GM12891 (cell line): ENCODE results near the gene MYH15.

Experiments
- DNase-seq: peaks from one replicate; pipeline ENCODE4 v3.0.0; 2011; ENCODE audit warnings: low spot score; ENCODE audit not compliant: insufficient read length
- FAIRE-seq: peaks from 2 replicates; lab custom pipeline; 2011; peaks lifted over from hg19 to GRCh38; lab: Jason Lieb, UNC
- PAX5 ChIP-seq: IDR thresholded peaks from 2 replicates; pipeline ENCODE4 v1.6.1; 2011; ENCODE audit warnings: low read length, moderate library complexity, mild to moderate bottlenecking; ENCODE audit not compliant: insufficient read depth, severe bottlenecking
- POLR2A ChIP-seq: IDR thresholded peaks from 2 replicates; pipeline ENCODE4 v1.6.1; 2011; ENCODE audit warnings: low read depth, low read length, control low read depth
- POLR2AphosphoS5 ChIP-seq: IDR thresholded peaks from 2 replicates; pipeline ENCODE4 v1.6.1; 2011; ENCODE audit warnings: low read depth, low read length, control low read depth
- POU2F2 ChIP-seq: IDR thresholded peaks from 2 replicates; pipeline ENCODE4 v1.6.1; 2011; ENCODE audit warnings: low read depth, mild to moderate bottlenecking, control low read depth, low read length, moderate library complexity
- SPI1 ChIP-seq: IDR thresholded peaks from 2 replicates; pipeline ENCODE4 v1.6.1; 2011; ENCODE audit warnings: low read depth, low read length, control low read depth
- TAF1 ChIP-seq: IDR thresholded peaks from 2 replicates; pipeline ENCODE4 v1.6.1; 2011; ENCODE audit warnings: low read depth, low read length, control low read depth

The MYH15 gene

DNA sequence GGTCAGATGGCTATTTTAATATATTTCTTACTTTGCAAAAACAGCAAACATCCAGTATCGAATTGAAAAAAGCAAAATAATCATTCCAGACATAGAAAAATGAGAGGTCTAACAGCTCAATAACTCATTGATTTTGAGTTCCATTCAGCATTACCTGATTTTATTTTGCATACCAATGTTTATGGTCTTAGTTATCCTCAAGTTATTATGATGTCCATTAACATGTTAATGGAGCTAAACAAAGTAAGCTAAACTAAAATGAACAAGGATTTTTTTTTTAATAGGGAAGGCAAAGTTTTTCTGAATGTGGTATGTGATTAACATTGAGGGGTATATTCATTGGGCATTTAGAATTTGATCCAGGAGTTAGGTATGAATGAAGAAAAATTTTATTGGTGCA is 13.1 kb downstream of the MYH15 start:
- FAIRE-seq (no peak), DNase-seq (no peak)
- TF ChIP-seq PAX5 (no peak), POLR2AphosphoS5 (no peak), POLR2A (no peak), POU2F2 (no peak), TAF1 (no peak), SPI1 (no peak)

DNA sequence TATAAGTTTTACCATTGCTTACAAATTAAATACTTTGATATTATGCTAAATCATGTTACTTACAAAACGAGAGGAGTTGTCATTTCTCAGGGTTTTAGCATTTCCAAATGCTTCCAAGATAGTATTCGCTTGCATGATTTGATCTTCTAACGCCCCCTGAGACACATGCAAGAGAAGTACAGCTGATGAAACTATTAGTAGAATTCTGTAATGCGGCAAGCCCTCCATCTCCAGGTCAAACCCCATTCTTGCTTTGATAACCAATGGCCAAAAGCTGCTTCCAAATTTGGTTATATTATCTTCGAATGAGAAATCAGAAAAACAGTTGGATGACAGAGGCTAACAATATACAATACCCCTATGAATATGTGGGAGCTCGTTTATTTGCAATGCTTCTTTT is 14.7 kb downstream of the MYH15 start:
- TF ChIP-seq POLR2AphosphoS5 (no peak), POLR2A (no peak), POU2F2 (no peak), PAX5 (no peak), SPI1 (no peak), TAF1 (no peak)
- FAIRE-seq (no peak), DNase-seq (no peak)

DNA sequence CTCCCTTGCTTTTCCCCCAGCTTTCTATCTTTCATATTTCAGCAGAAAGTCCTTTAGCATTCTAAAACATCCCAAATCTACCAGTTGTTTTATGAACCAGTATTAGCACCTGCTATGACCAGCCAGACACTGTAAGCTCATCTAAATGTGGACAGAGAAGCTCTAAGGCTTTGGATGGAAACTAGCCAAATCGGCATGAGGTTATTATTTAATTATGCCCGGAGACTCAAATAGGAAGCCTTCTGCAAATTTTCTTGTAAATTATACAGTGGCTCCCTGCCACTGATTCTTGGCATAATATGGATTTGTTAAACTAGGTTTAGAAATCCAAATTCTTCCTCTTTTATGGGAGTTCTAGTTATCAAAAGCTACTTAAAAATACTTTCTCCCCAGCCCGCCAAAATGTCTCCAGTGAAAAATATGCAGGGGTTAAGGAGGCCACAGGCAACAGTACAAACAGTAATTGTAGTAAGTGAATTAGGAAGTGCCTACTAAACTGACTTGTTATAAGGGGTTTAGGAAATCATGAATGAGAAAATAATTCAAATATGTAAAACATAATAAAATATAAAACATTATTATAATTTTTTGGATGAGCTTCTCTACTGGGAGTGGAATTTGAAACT is 15.4 kb downstream of the MYH15 start:
- TF ChIP-seq SPI1 = no peak
- TF ChIP-seq POLR2A = no peak
- TF ChIP-seq TAF1 = no peak
- no peak for TF ChIP-seq PAX5
- no peak for TF ChIP-seq POLR2AphosphoS5
- TF ChIP-seq POU2F2 = no peak
- no peak for FAIRE-seq
- no peak for DNase-seq

DNA sequence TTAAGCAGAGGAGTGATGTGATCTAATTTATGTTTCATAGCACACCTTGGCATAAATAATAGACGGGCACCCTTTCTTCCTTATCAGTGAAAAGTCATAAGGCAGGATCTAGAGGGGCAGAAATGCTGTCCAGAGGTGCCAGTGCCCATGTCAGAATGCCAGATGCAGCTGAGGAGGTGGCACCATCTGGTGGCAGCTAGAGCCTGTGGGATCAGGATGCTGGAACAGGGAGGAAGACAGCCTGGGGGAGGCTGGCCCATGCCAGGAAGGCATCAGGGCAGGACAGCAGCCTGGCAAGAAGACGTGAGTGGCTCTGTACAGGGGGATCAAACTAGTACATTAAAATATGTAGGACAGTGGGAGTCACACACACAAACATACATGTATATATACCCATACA is 16.5 kb downstream of the MYH15 start:
- no peak for TF ChIP-seq TAF1
- TF ChIP-seq SPI1 = no peak
- TF ChIP-seq POU2F2 = no peak
- TF ChIP-seq POLR2AphosphoS5 = no peak
- TF ChIP-seq PAX5 = no peak
- TF ChIP-seq POLR2A = no peak
- peak; percentile 20 for FAIRE-seq
- no peak for DNase-seq

DNA sequence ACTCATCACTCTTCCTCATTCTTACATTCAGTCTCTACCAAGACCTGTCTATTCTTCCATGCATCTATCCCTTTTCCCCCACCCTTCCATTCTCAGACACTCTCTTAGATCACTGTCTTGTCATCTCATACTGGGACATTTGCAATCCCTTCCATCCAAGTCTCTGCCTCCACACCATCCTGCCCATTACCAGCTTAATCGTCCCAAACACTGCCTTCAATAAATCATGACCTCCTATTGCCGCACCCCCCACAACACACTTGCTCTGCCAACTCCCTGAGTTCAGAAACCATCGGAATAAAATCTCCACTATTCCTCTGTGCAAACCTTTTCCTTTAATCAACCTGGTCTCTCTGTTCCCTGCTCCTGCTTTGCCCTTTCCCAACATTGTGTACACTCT is 18.9 kb downstream of the MYH15 start:
- DNase-seq = no peak
- no peak for TF ChIP-seq PAX5
- no peak for TF ChIP-seq POLR2AphosphoS5
- TF ChIP-seq POLR2A = no peak
- no peak for TF ChIP-seq POU2F2
- no peak for TF ChIP-seq TAF1
- no peak for TF ChIP-seq SPI1
- FAIRE-seq = no peak

DNA sequence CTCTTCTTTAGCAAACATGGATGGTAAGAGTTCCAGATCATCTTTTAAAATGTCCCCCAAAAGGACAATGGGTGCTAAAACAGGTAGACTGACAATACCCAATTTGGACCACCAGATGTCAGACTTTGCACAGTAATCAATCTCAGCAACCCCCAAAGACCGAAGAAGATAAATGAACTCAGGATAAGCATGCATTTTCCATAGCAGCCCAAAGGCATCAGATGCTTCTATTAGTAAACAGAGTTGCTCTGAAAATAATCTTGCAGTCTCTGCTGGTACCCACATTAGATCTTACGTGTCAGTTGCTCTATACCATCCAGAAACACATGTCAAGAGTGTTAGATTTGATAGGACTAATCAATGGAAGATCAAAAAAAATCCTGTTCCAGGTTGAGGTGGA is 20.6 kb downstream of the MYH15 start:
- TF ChIP-seq SPI1 (no peak), TAF1 (no peak), PAX5 (no peak), POU2F2 (no peak), POLR2AphosphoS5 (no peak), POLR2A (no peak)
- FAIRE-seq (peak; percentile 85), DNase-seq (peak; percentile 5)

DNA sequence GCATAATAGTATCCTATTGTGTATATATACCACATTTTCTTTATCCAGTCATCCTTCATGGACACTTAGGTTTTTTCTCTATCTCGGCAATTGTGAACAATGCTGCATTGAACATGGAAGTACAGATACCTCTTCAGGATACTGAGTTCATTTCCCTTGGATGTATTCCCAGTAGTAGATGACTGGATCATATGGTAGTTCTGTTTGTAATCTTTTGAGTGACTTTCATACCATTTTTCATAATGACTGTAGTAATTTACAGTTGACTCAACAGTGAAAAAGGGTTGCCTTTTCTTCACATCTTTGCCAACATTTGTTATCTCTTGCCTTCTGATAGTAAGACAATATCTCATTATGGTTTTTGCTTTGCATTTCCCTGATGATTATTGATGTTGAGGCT is 21.8 kb downstream of the MYH15 start:
- TF ChIP-seq POU2F2 (no peak), TAF1 (no peak)
- DNase-seq (no peak), FAIRE-seq (no peak)

DNA sequence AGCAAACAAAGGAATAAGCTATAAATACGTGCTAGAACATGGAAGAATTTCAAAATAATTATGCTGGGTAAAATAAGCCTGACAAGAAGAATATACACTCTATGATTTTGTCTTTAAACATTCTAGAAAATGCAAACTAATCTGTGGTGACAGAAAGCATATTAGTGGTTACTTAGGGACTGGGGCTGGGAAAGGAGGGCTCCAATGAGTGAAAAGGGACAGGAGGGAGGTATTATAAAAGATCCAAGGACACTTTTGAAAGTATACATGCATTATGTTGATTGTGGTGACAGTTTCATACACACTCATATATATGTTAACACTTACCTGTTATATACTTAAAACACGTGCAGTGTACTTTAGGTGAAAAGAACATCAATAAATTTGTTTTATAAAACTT is 23.0 kb downstream of the MYH15 start:
- TF ChIP-seq POU2F2 (no peak), TAF1 (no peak), POLR2AphosphoS5 (no peak), SPI1 (no peak), POLR2A (no peak), PAX5 (no peak)
- FAIRE-seq = no peak
- no peak for DNase-seq

DNA sequence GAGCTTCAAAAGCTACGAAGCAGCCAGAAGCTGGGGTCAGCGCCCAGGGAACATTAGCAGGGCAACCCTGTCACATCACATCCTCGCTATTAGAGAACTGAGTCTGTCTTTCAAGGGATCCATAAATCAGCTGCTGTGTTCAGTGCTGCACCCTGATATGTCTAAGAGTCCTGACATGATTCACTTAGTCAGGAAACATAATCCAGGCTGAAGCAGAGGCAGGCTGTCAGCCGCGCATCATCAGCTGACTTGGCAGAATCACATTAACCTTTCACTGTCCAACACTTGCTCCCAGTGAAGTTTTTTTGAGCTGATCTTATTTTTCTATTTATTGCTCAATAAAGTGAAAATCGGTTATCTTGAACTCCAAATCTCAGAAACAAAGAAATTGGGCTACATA is 23.5 kb downstream of the MYH15 start:
- no peak for DNase-seq
- no peak for FAIRE-seq
- no peak for TF ChIP-seq POU2F2
- no peak for TF ChIP-seq SPI1
- no peak for TF ChIP-seq POLR2A
- TF ChIP-seq TAF1 = no peak

DNA sequence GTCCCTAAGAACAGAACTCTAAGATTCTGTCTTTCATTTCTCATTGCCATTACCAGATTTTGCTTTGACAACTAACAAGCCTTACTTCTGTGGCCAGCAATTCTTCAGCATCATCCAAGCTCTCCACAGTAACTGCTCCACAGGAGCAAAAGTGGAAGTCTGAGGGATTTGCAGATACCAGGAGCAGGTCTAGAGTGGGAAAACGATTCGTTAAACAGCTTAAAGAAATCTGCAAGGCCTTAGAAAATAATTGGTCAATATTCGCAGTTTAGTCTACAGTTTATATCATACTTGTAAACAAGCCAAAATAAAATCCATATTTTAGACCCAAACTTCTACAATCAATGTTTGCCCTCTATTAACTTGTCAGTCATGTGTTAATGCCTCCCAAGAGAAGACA is 24.1 kb downstream of the MYH15 start:
- FAIRE-seq = no peak
- TF ChIP-seq POLR2AphosphoS5 (no peak), POLR2A (no peak), TAF1 (no peak), PAX5 (no peak), POU2F2 (no peak), SPI1 (no peak)
- no peak for DNase-seq

DNA sequence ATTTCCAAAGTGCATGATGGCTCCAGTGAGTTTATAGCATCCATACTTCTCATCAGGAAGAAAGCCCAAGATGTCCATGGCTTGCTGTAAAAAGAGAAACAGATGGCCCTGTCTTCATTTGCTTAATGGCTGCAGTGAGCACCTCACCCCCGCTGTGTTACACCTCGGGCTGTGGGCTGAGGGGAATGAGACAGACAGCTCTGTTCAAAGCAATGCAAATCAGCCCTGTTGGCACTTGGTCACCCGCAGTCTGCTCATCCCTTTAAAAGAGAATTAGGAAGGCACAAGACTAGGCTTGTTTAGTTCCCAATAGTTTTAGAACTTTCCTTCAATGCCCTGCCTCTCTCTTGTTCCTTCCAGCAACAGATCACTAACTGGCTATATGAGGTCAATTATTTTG is 25.2 kb downstream of the MYH15 start:
- DNase-seq (no peak), FAIRE-seq (no peak)
- TF ChIP-seq POU2F2 (no peak), SPI1 (no peak), TAF1 (no peak)

DNA sequence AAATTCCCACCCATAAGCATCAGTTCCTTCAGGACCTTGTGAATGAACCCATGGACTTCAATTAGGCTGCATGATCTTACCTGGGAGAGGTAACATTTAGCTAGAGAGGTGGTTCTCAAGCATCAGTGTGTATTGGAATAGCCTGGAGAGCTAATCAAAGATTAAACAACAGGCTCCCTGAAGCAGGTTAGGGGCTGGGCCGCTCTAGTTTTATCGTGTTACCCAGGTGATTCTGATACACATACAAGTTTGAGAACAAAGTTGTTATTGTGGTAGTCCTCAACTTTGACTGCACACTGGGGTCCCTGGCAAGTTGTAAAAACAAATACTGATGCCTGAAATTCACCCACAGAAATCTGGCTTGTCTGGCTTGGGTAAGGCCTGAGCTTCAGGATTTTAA is 31.2 kb downstream of the MYH15 start:
- no peak for DNase-seq
- peak; percentile 5 for FAIRE-seq

More for the DNA sequence above, 31.2 kb downstream of the MYH15 start:
- TF ChIP-seq POLR2A = no peak
- no peak for TF ChIP-seq POLR2AphosphoS5
- no peak for TF ChIP-seq TAF1
- TF ChIP-seq SPI1 = no peak
- no peak for TF ChIP-seq PAX5
- TF ChIP-seq POU2F2 = no peak
